Keratinocyte (primary cell): ENCODE measurements around the gene FANK1. TPM values are rescaled to one million over a fixed set of nuclear protein-coding genes. Genes with fewer than 3 reads are reported as not detected.

Experiments used
- DNase-seq: peaks from one replicate; pipeline ENCODE4 v3.0.0-alpha.2; 2011; ENCODE audit warnings: low read depth, missing footprints, low spot score
- FAIRE-seq: peaks from 2 replicates; lab custom pipeline; 2011; peaks lifted over from hg19 to GRCh38; lab: Jason Lieb, UNC
- H2AFZ ChIP-seq: 2 replicates; pipeline ENCODE4 v1.6.0; 2012; ENCODE audit warnings: low read length, control low read depth, inconsistent platforms; ENCODE audit not compliant: control insufficient read depth
- H3K27ac ChIP-seq: 2 replicates; pipeline ENCODE4 v1.5.1; 2011; ENCODE audit warnings: low read length; ENCODE audit not compliant: control insufficient read depth, insufficient read depth
- H3K27me3 ChIP-seq: 3 replicates; pipeline ENCODE4 v1.6.0; 2011; ENCODE audit warnings: low read length; ENCODE audit not compliant: control insufficient read depth, insufficient read depth; ENCODE audit errors: extremely low read depth
- H3K36me3 ChIP-seq, 2 experiments: 2 replicates in 1 of 2; 3 replicates in 1 of 2; pipeline ENCODE4 v1.5.1; 2011; ENCODE audit warnings: low read length in 2 of 2, mild to moderate bottlenecking in 1 of 2; ENCODE audit not compliant: control insufficient read depth in 2 of 2, insufficient read depth in 2 of 2; ENCODE audit errors: extremely low read depth in 1 of 2
- H3K4me1 ChIP-seq: 3 replicates; pipeline ENCODE4 v1.5.1; 2011; ENCODE audit warnings: low read length; ENCODE audit not compliant: control insufficient read depth, insufficient read depth; ENCODE audit errors: extremely low read depth
- H3K4me2 ChIP-seq: 3 replicates; pipeline ENCODE4 v1.6.0; 2011; ENCODE audit warnings: low read depth, low read length; ENCODE audit not compliant: control insufficient read depth, insufficient read depth; ENCODE audit errors: extremely low read depth
- H3K4me3 ChIP-seq, 3 experiments: fragments of 200-600 bp in 1 of 3; sonication (generic) in 1 of 3; 2 replicates in 2 of 3; 3 replicates in 1 of 3; pipeline ENCODE4 v1.5.1; 2011 to 2016; ENCODE audit warnings: low read length in 3 of 3, mild to moderate bottlenecking in 3 of 3, control low read depth in 2 of 3, inconsistent platforms in 1 of 3, low read depth in 1 of 3, mixed read lengths in 1 of 3, mixed run types in 1 of 3, moderate library complexity in 1 of 3; ENCODE audit not compliant: control insufficient read depth in 2 of 3, insufficient read depth in 2 of 3; ENCODE audit errors: extremely low read depth in 1 of 3
- H3K79me2 ChIP-seq: 2 replicates; pipeline ENCODE4 v1.6.0; 2012; ENCODE audit warnings: low read length; ENCODE audit not compliant: control insufficient read depth, insufficient read depth
- H3K9ac ChIP-seq: 3 replicates; pipeline ENCODE4 v1.6.0; 2011; ENCODE audit warnings: low read length; ENCODE audit not compliant: control insufficient read depth, insufficient read depth; ENCODE audit errors: extremely low read depth
- H3K9me1 ChIP-seq: 3 replicates; pipeline ENCODE4 v1.6.0; 2011; ENCODE audit warnings: low read length; ENCODE audit not compliant: control insufficient read depth, insufficient read depth; ENCODE audit errors: extremely low read depth
- H3K9me3 ChIP-seq: 2 replicates; pipeline ENCODE4 v1.5.1; 2012; ENCODE audit warnings: low read depth, low read length; ENCODE audit not compliant: control insufficient read depth
- H4K20me1 ChIP-seq: 3 replicates; pipeline ENCODE4 v1.6.0; 2011; ENCODE audit warnings: low read length; ENCODE audit not compliant: control insufficient read depth, insufficient read depth; ENCODE audit errors: extremely low read depth
- CTCF ChIP-seq, 3 experiments: IDR thresholded peaks in 1 of 3; conservative IDR thresholded peaks in 1 of 3; optimal IDR thresholded peaks in 1 of 3; 2 replicates in 2 of 3; 3 replicates in 1 of 3; pipeline versions ENCODE3 to v1.5.1; 2011; ENCODE audit warnings: low read length in 3 of 3, mild to moderate bottlenecking in 3 of 3, moderate library complexity in 2 of 3, control low read depth in 1 of 3, inconsistent platforms in 1 of 3; ENCODE audit not compliant: insufficient read depth in 2 of 3; ENCODE audit errors: extremely low read depth in 1 of 3
- EZH2 ChIP-seq: IDR thresholded peaks from one replicate; pipeline ENCODE4 v1.6.1; 2012; ENCODE audit warnings: inconsistent platforms, mild to moderate bottlenecking, low read length, moderate library complexity
- dilution Hi-C: fragments of 300-500 bp; cut with MboI; formaldehyde crosslinking; loops from one replicate; pipeline ENCODE4 v1.7.0; 2020; ENCODE audit warnings: low sequenced_read_pairs; ENCODE audit not compliant: extremely low pct_ligation_motif_present
- polyA plus RNA-seq, 5 experiments: library from polyadenylated mRNA; depleted of rRNA in 3 of 5; stranded (reverse) in 3 of 5; stranded (forward) in 1 of 5; unstranded in 1 of 5; fragments of >200 nt; gene quantifications; 1 replicate in 1 of 5; 2 replicates in 3 of 5; 3 replicates in 1 of 5; pipeline versions ENCODE4 v1.2.1 to v1.2.3, GENCODE V29; 2011 to 2012; ENCODE audit warnings: missing spikeins in 2 of 5, low read depth in 1 of 5, low replicate concordance in 1 of 5
- small RNA-seq, 3 experiments: library from RNA; depleted of rRNA; stranded (forward); fragments of <200 nt; gene quantifications; one replicate each; pipeline ENCODE3, GENCODE V24; 2012; ENCODE audit warnings: low read depth in 3 of 3, low replicate concordance in 1 of 3; ENCODE audit not compliant: insufficient read length in 3 of 3

The FANK1 gene
- polyA plus RNA-seq, 1 donor (not counting 4 experiments of a cell fraction or from before 2014, with no cell fraction given), result 13.4 TPM

- no peaks in the 10 kb centered on the region for H3K9me1 ChIP-seq
- H3K9me3 ChIP-seq, result no peaks in the 10 kb centered on the region
- H3K9ac ChIP-seq, result no peak overlapping the region
- no peaks in the 10 kb centered on the region for H3K36me3 ChIP-seq
- H3K4me3 ChIP-seq, result no peak overlapping the region
- H4K20me1 ChIP-seq, result no peaks in the 10 kb centered on the region
- TF ChIP-seq EZH2 (no peak), CTCF (optimal IDR thresholded peaks at IDR 0.05 in 1 of 3, IDR thresholded peaks at IDR 0.05 in 1 of 3, conservative IDR thresholded peaks at IDR 0.05 in 1 of 3; ENCODE audit: extremely low read depth in 1 of 3, insufficient read depth in 2 of 3, low read length in 3 of 3) (no peak)
- FAIRE-seq, result no peak
- H3K4me2 ChIP-seq, result no peak overlapping the region
- no peaks in the 10 kb centered on the region for H3K79me2 ChIP-seq
- dilution Hi-C loops, result no loop called here
- no peak overlapping the region for H3K27ac ChIP-seq
- no peak overlapping the region for H2AFZ ChIP-seq
- H3K4me1 ChIP-seq, result peaks cover 14% of the 10 kb centered on the region
- no peak for DNase-seq
- H3K27me3 ChIP-seq, result no peaks in the 10 kb centered on the region
Observed at GRCh38 chr10:126058104-126058503, 161.7 kb downstream of the FANK1 start.

GRCh38 chr10:126058507-126058906 lies 162.1 kb downstream of the FANK1 start:
- Histone ChIP-seq H3K4me3 (no peak overlapping the region), H3K27me3 (no peaks in the 10 kb centered on the region)

More at GRCh38 chr10:126058507-126058906, 162.1 kb downstream of the FANK1 start:
- TF ChIP-seq EZH2, result no peak
- Histone ChIP-seq H3K79me2 (no peaks in the 10 kb centered on the region), H3K9ac (no peak overlapping the region), H3K9me1 (no peaks in the 10 kb centered on the region), H3K9me3 (no peaks in the 10 kb centered on the region), H3K4me1 (peaks cover 18% of the 10 kb centered on the region), H3K36me3 (no peaks in the 10 kb centered on the region), H4K20me1 (no peaks in the 10 kb centered on the region), H3K27ac (no peak overlapping the region), H3K4me2 (no peak overlapping the region), H2AFZ (no peak overlapping the region)
- dilution Hi-C loops, result no loop called here
- DNase-seq (no peak), FAIRE-seq (no peak)

Small RNA genes lying within 50 kb of the gene (small RNA-seq; reads per million reads assigned to genes)
- gene GNG10P1 (0 reads per million in 3 experiments), gene RF00017 (0 reads per million in 3 experiments), gene RNU2-42P (0 reads per million in 3 experiments)

Other genes starting within 250 kb of the FANK1 start
- not detected in 3 replicates for gene TEX36, start 213.4 kb upstream of the FANK1 start, polyA plus RNA-seq
- gene EDRF1, start 176.9 kb upstream of the FANK1 start, polyA plus RNA-seq, result 12.4 to 20.4 TPM (median 13.8 TPM) in 3 replicates
- gene MMP21, start 120.7 kb upstream of the FANK1 start, polyA plus RNA-seq, result not detected in 3 replicates
- 40.0 to 46.7 TPM (median 40.1 TPM) in 3 replicates for gene UROS, start 73.3 kb upstream of the FANK1 start, polyA plus RNA-seq
- gene BCCIP, start 73.0 kb upstream of the FANK1 start, polyA plus RNA-seq, result 41.9 to 102 TPM (median 76.1 TPM) in 3 replicates
- gene DHX32, start 15.3 kb upstream of the FANK1 start, polyA plus RNA-seq, result 37.8 to 48.3 TPM (median 46.7 TPM) in 3 replicates